ENCODE measurements around the gene RABGGTB. TPM values are rescaled to one million over a fixed set of nuclear protein-coding genes. Genes with fewer than 3 reads are reported as not detected.
A peak's percentile ranks its signal among the peaks of the same experiment; 100 is the strongest.
"Not testable (repeated sequence)": the region's sequence is repeated elsewhere in the genome, so short reads cannot be mapped to it uniquely, and the experiment has no call there.

The RABGGTB gene
- polyA plus RNA-seq, 2 donors: 44.8 to 47.5 TPM

DNA sequence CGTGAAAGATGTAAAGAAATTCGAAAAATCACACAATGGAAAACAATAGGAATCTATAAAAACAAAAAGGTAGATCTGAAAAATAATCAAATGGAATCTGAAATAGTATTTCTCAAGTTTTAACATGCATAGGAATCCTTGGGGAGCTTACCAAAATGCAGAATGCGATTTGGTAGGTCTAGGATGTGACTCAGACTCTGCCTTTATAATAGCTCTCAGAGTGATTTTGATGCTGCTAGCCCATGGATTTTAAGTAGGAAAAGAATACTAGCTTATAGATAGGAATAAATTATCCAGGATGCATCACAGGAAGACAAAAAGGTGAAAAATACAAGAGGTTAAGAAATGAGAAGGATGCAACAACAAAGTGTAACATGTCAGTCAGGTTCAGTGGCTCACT is 14.1 kb upstream of the RABGGTB start:
- 53 to 65% methylated on average over 3 of the region's 3 CpGs for WGBS, 2 donors
- Histone ChIP-seq H3K27ac (ENCODE audit: low read depth in 2 of 2, low read length in 1 of 2) (no peak overlapping the region), H3K27me3 (ENCODE audit: control insufficient read depth in 1 of 2, insufficient read depth in 2 of 2, low read length in 2 of 2) (no peaks in the 10 kb centered on the region), H3K9me3 (ENCODE audit: control insufficient read depth in 2 of 2, insufficient read depth in 1 of 2, low read depth in 1 of 2, low read length in 1 of 2) (no peaks in the 10 kb centered on the region), H3K36me3 (ENCODE audit: control insufficient read depth in 2 of 2, insufficient read depth in 2 of 2, low read length in 1 of 2) (no peaks in the 10 kb centered on the region), H3K4me1 (ENCODE audit: control insufficient read depth in 2 of 2, insufficient read depth in 2 of 2, low read length in 1 of 2) (no peaks in the 10 kb centered on the region), H3K4me3 (ENCODE audit: low read depth in 1 of 2, low read length in 2 of 2) (no peak overlapping the region)

GRCh38 chr1:75777812-75778211 is 8.2 kb upstream of the RABGGTB start:
- H3K4me1 ChIP-seq (ENCODE audit: control insufficient read depth in 2 of 2, insufficient read depth in 2 of 2, low read length in 1 of 2); H3K9me3 ChIP-seq (ENCODE audit: control insufficient read depth in 2 of 2, insufficient read depth in 1 of 2, low read depth in 1 of 2, low read length in 1 of 2); H3K27ac ChIP-seq (ENCODE audit: low read depth in 2 of 2, low read length in 1 of 2); H3K4me3 ChIP-seq (ENCODE audit: low read depth in 1 of 2, low read length in 2 of 2); H3K27me3 ChIP-seq (ENCODE audit: control insufficient read depth in 1 of 2, insufficient read depth in 2 of 2, low read length in 2 of 2); H3K36me3 ChIP-seq (ENCODE audit: control insufficient read depth in 2 of 2, insufficient read depth in 2 of 2, low read length in 1 of 2): not testable (repeated sequence)
- 78 to 95% methylated on average over 4 of the region's 4 CpGs for WGBS, 2 donors

DNA sequence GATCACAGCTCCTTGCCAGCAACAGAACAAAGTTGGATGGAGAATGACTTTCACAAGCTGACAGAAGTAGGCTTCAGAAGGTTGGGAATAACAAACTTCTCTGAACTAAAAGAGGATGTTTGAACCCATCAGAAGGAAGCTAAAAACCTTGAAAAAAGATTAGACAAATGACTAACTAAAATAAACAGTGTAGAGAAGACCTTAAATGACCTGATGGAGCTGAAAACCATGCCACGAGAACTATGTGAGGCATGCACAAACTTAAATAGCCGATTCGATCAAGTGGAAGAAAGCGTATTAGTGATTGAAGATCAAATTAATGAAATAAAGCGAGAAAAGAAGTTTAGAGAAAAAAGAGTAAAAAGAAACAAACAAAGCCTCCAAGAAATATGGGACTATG is 7.4 kb upstream of the RABGGTB start:
- WGBS, 2 donors: 90 to 94% methylated on average over 5 of the region's 5 CpGs
- H3K9me3 ChIP-seq (ENCODE audit: control insufficient read depth in 2 of 2, insufficient read depth in 1 of 2, low read depth in 1 of 2, low read length in 1 of 2); H3K4me3 ChIP-seq (ENCODE audit: low read depth in 1 of 2, low read length in 2 of 2); H3K27ac ChIP-seq (ENCODE audit: low read depth in 2 of 2, low read length in 1 of 2); H3K27me3 ChIP-seq (ENCODE audit: control insufficient read depth in 1 of 2, insufficient read depth in 2 of 2, low read length in 2 of 2); H3K4me1 ChIP-seq (ENCODE audit: control insufficient read depth in 2 of 2, insufficient read depth in 2 of 2, low read length in 1 of 2); H3K36me3 ChIP-seq (ENCODE audit: control insufficient read depth in 2 of 2, insufficient read depth in 2 of 2, low read length in 1 of 2): not testable (repeated sequence)

DNA sequence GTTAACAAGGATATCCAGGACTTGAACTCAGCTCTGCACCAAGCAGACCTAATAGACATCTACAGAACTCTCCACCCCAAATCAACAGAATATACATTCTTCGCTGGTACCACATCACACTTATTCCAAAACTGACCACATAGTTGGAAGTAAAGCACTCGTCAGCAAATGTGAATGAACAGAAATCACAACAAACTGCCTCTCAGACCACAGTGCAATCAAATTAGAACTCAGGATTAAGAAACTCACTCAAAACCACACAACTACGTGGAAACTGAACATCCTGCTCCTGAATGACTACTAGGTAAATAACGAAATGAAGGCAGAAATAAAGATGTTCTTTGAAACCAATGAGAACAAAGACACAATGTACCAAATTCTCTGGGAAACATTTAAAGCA is 5.9 kb upstream of the RABGGTB start:
- H3K27ac ChIP-seq (ENCODE audit: low read depth in 2 of 2, low read length in 1 of 2); H3K27me3 ChIP-seq (ENCODE audit: control insufficient read depth in 1 of 2, insufficient read depth in 2 of 2, low read length in 2 of 2); H3K36me3 ChIP-seq (ENCODE audit: control insufficient read depth in 2 of 2, insufficient read depth in 2 of 2, low read length in 1 of 2); H3K4me1 ChIP-seq (ENCODE audit: control insufficient read depth in 2 of 2, insufficient read depth in 2 of 2, low read length in 1 of 2); H3K9me3 ChIP-seq (ENCODE audit: control insufficient read depth in 2 of 2, insufficient read depth in 1 of 2, low read depth in 1 of 2, low read length in 1 of 2); H3K4me3 ChIP-seq (ENCODE audit: low read depth in 1 of 2, low read length in 2 of 2): not testable (repeated sequence)
- WGBS, 2 donors: 71 to 78% methylated on average over 4 of the region's 4 CpGs

DNA sequence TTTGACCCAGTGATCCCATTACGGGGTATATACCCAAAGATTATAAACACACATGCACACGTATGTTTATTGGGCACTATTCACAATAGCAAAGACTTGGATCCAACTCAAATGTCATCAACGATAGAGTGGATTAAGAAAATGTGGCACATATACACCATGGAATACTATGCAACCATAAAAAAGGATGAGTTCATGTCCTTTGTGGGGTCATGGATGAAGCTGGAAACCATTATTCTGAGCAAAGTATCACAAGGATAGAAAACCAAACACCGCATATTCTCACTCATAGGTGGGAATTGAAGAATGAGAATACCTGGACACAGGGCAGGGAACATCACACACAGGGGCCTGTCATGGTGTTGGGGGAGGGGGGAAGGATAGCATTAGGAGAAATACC is 2.1 kb upstream of the RABGGTB start:
- H3K27me3 ChIP-seq (ENCODE audit: control insufficient read depth in 1 of 2, insufficient read depth in 2 of 2, low read length in 2 of 2); H3K4me3 ChIP-seq (ENCODE audit: low read depth in 1 of 2, low read length in 2 of 2); H3K9me3 ChIP-seq (ENCODE audit: control insufficient read depth in 2 of 2, insufficient read depth in 1 of 2, low read depth in 1 of 2, low read length in 1 of 2); H3K4me1 ChIP-seq (ENCODE audit: control insufficient read depth in 2 of 2, insufficient read depth in 2 of 2, low read length in 1 of 2); H3K36me3 ChIP-seq (ENCODE audit: control insufficient read depth in 2 of 2, insufficient read depth in 2 of 2, low read length in 1 of 2); H3K27ac ChIP-seq (ENCODE audit: low read depth in 2 of 2, low read length in 1 of 2): not testable (repeated sequence)
- WGBS, 2 donors: 91 to 95% methylated on average over 4 of the region's 4 CpGs

GRCh38 chr1:75785320-75785982 is 605 bp upstream of the RABGGTB start:
- no peaks in the 10 kb centered on the region for H3K27me3 ChIP-seq (ENCODE audit: control insufficient read depth in 1 of 2, insufficient read depth in 2 of 2, low read length in 2 of 2)
- H3K27ac ChIP-seq (ENCODE audit: low read depth in 2 of 2, low read length in 1 of 2): peak overlapping the region; percentile 63 to 81
- WGBS, 2 donors: 12 to 13% methylated on average over 9 of the region's 9 CpGs

GRCh38 chr1:75786901-75787493 is 941 bp downstream of the RABGGTB start:
- peak overlapping the region; percentile 35 to 97 for H3K4me3 ChIP-seq (ENCODE audit: low read depth in 1 of 2, low read length in 2 of 2)
- no peak overlapping the region for H3K27ac ChIP-seq (ENCODE audit: low read depth in 2 of 2, low read length in 1 of 2)
- 1 to 2% methylated on average over 10 of the region's 10 CpGs for WGBS, 2 donors
- no peaks in the 10 kb centered on the region for H3K27me3 ChIP-seq (ENCODE audit: control insufficient read depth in 1 of 2, insufficient read depth in 2 of 2, low read length in 2 of 2)
- H3K9me3 ChIP-seq (ENCODE audit: control insufficient read depth in 2 of 2, insufficient read depth in 1 of 2, low read depth in 1 of 2, low read length in 1 of 2): no peaks in the 10 kb centered on the region
- H3K36me3 ChIP-seq (ENCODE audit: control insufficient read depth in 2 of 2, insufficient read depth in 2 of 2, low read length in 1 of 2): peaks cover 0 to under 1% of the 10 kb centered on the region in 2 donors
- peaks cover 0 to 2% of the 10 kb centered on the region in 2 donors for H3K4me1 ChIP-seq (ENCODE audit: control insufficient read depth in 2 of 2, insufficient read depth in 2 of 2, low read length in 1 of 2)

More at GRCh38 chr1:75785320-75785982, 605 bp upstream of the RABGGTB start:
- Histone ChIP-seq H3K4me1 (ENCODE audit: control insufficient read depth in 2 of 2, insufficient read depth in 2 of 2, low read length in 1 of 2) (peaks cover 0 to 2% of the 10 kb centered on the region in 2 donors), H3K36me3 (ENCODE audit: control insufficient read depth in 2 of 2, insufficient read depth in 2 of 2, low read length in 1 of 2) (no peaks in the 10 kb centered on the region), H3K9me3 (ENCODE audit: control insufficient read depth in 2 of 2, insufficient read depth in 1 of 2, low read depth in 1 of 2, low read length in 1 of 2) (no peaks in the 10 kb centered on the region), H3K4me3 (ENCODE audit: low read depth in 1 of 2, low read length in 2 of 2) (peak overlapping the region; percentile 84 to 97)

DNA sequence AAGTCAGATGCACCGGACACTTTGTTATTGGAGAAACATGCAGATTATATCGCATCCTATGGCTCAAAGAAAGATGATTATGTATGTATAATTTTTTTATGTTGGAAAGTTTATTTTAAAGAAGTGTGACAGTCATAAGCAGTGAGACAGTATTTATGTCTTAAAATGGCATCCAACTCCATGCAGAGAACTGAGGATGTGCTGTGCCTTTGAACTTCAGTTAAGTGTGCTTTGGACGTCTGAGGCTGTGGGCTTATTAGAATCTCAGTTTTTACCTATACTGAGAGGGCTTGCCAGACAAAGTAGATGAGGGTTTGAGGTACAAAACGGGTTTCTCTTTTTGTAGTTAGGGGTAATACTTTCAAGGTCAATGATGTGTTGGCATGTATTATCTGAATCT is 1.5 kb downstream of the RABGGTB start:
- H3K4me3 ChIP-seq (ENCODE audit: low read depth in 1 of 2, low read length in 2 of 2): peak overlapping the region; percentile 36 to 97
- peaks cover 0 to 2% of the 10 kb centered on the region in 2 donors for H3K4me1 ChIP-seq (ENCODE audit: control insufficient read depth in 2 of 2, insufficient read depth in 2 of 2, low read length in 1 of 2)
- 6 to 16% methylated on average over 4 of the region's 4 CpGs for WGBS, 2 donors
- no peaks in the 10 kb centered on the region for H3K27me3 ChIP-seq (ENCODE audit: control insufficient read depth in 1 of 2, insufficient read depth in 2 of 2, low read length in 2 of 2)
- peaks cover 0 to 2% of the 10 kb centered on the region in 2 donors for H3K36me3 ChIP-seq (ENCODE audit: control insufficient read depth in 2 of 2, insufficient read depth in 2 of 2, low read length in 1 of 2)
- peak overlapping the region in 1 of 2 donors; percentile 28 for H3K27ac ChIP-seq (ENCODE audit: low read depth in 2 of 2, low read length in 1 of 2)
- H3K9me3 ChIP-seq (ENCODE audit: control insufficient read depth in 2 of 2, insufficient read depth in 1 of 2, low read depth in 1 of 2, low read length in 1 of 2): no peaks in the 10 kb centered on the region

DNA sequence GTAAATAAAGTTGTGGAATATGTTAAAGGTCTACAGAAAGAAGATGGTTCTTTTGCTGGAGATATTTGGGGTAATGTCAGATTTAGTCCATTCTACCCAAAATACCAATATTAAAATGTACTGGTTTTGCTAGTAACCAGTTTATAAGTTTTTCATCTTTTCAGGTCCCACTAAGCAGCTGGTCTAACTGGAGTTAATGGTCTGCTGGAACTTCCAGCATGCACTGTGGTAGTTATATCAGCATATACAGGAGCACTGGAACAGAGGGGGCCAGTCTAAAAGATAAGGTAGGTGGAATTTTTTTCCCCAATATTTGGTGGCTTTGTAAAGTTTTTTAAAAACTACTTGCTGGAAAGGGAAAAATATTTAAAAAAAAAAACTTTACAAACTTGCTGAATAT is 3.9 kb downstream of the RABGGTB start:
- Histone ChIP-seq H3K27me3 (ENCODE audit: control insufficient read depth in 1 of 2, insufficient read depth in 2 of 2, low read length in 2 of 2) (no peaks in the 10 kb centered on the region), H3K4me1 (ENCODE audit: control insufficient read depth in 2 of 2, insufficient read depth in 2 of 2, low read length in 1 of 2) (peaks cover 0 to 2% of the 10 kb centered on the region in 2 donors), H3K27ac (ENCODE audit: low read depth in 2 of 2, low read length in 1 of 2) (no peak overlapping the region), H3K36me3 (ENCODE audit: control insufficient read depth in 2 of 2, insufficient read depth in 2 of 2, low read length in 1 of 2) (peaks cover 2 to 11% of the 10 kb centered on the region in 2 donors), H3K4me3 (ENCODE audit: low read depth in 1 of 2, low read length in 2 of 2) (no peak overlapping the region), H3K9me3 (ENCODE audit: control insufficient read depth in 2 of 2, insufficient read depth in 1 of 2, low read depth in 1 of 2, low read length in 1 of 2) (no peaks in the 10 kb centered on the region)

- H3K36me3 ChIP-seq (ENCODE audit: control insufficient read depth in 2 of 2, insufficient read depth in 2 of 2, low read length in 1 of 2): peaks cover 2 to 18% of the 10 kb centered on the region in 2 donors
- no peaks in the 10 kb centered on the region for H3K27me3 ChIP-seq (ENCODE audit: control insufficient read depth in 1 of 2, insufficient read depth in 2 of 2, low read length in 2 of 2)
- no peaks in the 10 kb centered on the region for H3K9me3 ChIP-seq (ENCODE audit: control insufficient read depth in 2 of 2, insufficient read depth in 1 of 2, low read depth in 1 of 2, low read length in 1 of 2)
- 37 to 48% methylated on average over 1 of the region's 1 CpG for WGBS, 2 donors
- H3K4me1 ChIP-seq (ENCODE audit: control insufficient read depth in 2 of 2, insufficient read depth in 2 of 2, low read length in 1 of 2): peaks cover 0 to 2% of the 10 kb centered on the region in 2 donors
- peak overlapping the region in 1 of 2 donors; percentile 24 for H3K27ac ChIP-seq (ENCODE audit: low read depth in 2 of 2, low read length in 1 of 2)
- peak overlapping the region in 1 of 2 donors; percentile 15 for H3K4me3 ChIP-seq (ENCODE audit: low read depth in 1 of 2, low read length in 2 of 2)
These were observed 5.0 kb downstream of the RABGGTB start for GRCh38 chr1:75791022-75791421.

Data from esophagus (tissue), 2 donors.